Measurements from ENCODE around the gene TST. TPM values are rescaled to one million over a fixed set of nuclear protein-coding genes. Genes with fewer than 3 reads are reported as not detected.

The TST gene
- total RNA-seq, 4 donors from 2014 or later = 60.8 to 163 (median 82.9) TPM

DNA sequence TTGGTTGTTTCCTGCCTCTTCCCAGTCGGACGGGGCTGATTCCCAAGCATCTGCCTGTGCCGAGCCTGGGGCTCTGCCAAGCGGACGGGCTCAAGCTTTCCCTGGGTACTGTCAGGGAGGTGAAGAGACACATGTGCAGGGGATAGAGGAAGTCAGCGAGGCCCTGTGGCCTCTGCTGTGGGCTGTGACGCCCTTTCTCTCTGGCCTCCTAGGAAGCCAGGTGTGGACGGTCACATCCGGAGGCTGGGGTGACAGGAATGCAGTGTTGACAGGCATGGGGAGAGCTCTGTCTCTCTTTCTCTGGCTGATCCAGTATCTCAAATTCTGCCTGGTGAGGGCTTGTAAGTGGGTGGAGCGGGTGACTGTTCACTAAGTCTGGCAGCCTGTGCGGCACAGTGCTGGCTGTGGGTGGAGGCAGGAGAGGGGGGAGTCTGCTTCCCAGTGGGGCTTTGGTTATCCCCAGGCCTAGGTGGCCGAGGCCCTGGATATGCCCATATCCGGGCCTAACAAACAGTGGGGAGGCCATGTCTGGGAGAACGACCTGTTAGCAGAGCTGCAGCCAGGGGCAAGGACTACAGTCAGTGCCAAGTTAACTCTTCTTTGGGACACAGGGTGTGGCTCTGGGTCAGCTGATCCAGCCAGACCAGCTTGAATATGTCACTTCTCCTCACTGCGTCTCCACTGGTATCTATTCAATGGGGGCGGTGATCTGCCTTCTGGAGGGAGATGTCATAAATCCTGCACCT lies 34.2 kb upstream of the TST start:
- H3K27me3 ChIP-seq = no peaks in the 10 kb centered on the region
- peaks cover 0 to 40% (median 0%) of the 10 kb centered on the region in 3 donors for H3K36me3 ChIP-seq
- H3K9me3 ChIP-seq = no peaks in the 10 kb centered on the region
- WGBS, 2 donors = 61% methylated on average over 3 of the region's 16 CpGs; no CpG with 5 or more reads in 1 of the 2 donors
- H3K4me3 ChIP-seq = no peak overlapping the region
- H3K27ac ChIP-seq = peak overlapping the region in 3 of 4 donors; percentile 25 to 71 (median 68)
- intact Hi-C loops (cut with DNase I) = no loop called here
- TF ChIP-seq, protein P1, sequence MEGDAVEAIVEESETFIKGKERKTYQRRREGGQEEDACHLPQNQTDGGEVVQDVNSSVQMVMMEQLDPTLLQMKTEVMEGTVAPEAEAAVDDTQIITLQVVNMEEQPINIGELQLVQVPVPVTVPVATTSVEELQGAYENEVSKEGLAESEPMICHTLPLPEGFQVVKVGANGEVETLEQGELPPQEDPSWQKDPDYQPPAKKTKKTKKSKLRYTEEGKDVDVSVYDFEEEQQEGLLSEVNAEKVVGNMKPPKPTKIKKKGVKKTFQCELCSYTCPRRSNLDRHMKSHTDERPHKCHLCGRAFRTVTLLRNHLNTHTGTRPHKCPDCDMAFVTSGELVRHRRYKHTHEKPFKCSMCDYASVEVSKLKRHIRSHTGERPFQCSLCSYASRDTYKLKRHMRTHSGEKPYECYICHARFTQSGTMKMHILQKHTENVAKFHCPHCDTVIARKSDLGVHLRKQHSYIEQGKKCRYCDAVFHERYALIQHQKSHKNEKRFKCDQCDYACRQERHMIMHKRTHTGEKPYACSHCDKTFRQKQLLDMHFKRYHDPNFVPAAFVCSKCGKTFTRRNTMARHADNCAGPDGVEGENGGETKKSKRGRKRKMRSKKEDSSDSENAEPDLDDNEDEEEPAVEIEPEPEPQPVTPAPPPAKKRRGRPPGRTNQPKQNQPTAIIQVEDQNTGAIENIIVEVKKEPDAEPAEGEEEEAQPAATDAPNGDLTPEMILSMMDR (IDR thresholded peaks at IDR 0.05) = no peak
- TF ChIP-seq POLR2A (IDR thresholded peaks at IDR 0.05) = no peak
- H3K4me1 ChIP-seq = peaks cover 13 to 41% (median 23%) of the 10 kb centered on the region in 3 donors
- DNase-seq = no peak

DNA sequence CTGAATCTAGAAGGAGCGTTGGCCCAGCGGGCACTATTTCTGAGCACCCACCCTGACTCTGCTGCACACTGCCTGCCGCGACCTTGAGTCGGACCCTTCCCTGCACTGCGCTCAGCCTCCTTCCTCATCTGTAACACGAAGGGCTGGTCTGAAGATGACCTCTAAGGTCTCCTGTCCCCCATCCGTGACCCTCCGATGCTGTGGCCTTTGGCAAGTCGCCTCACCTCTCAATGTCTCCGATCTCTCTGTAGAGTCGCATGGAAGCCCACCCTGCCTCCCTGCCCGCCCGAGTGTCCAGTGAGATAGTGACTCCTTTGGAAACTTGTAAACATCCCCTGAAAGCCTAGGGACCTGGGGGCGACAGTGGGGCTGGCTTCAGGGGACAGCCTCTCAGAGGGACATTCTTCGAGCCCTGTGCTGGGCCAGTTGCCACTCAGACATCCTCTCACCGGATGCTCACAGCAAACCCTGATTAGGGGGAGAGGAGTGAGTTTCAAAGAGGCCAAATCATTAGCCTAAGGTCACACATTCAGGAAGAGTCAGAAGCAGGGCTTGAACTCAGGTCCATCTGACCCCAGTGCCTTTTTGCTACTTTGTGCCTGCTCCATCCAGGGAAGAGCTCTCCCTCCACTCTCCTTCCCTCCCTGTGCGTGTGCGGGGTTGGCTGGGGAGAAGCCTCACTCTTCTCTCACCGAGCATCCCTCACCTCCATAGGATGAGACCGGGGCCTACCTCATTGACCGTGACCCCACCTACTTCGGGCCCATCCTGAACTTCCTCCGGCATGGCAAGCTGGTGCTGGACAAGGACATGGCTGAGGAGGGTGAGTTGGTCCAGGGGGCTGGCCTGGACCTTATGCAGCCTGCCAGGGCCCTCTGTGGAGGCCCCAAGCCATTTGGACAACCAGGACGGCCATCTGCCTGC lies 33.4 kb upstream of the TST start:
- Histone ChIP-seq H3K27ac (peak overlapping the region in 2 of 4 donors; percentile 68 to 71), H3K4me3 (peak overlapping the region; percentile 42 to 76 (median 58)), H3K27me3 (no peaks in the 10 kb centered on the region), H3K4me1 (peaks cover 13 to 41% (median 23%) of the 10 kb centered on the region in 3 donors), H3K36me3 (peaks cover 0 to 32% (median 0%) of the 10 kb centered on the region in 3 donors), H3K9me3 (no peaks in the 10 kb centered on the region)
- intact Hi-C loops (cut with DNase I) = no loop called here
- DNase-seq = no peak
- WGBS, 2 donors = 75 to 80% methylated on average over 15 to 19 of the region's 25 CpGs
- no peak for TF ChIP-seq POLR2A (IDR thresholded peaks at IDR 0.05)
- TF ChIP-seq, protein P1 (IDR thresholded peaks at IDR 0.05) = no peak

DNA sequence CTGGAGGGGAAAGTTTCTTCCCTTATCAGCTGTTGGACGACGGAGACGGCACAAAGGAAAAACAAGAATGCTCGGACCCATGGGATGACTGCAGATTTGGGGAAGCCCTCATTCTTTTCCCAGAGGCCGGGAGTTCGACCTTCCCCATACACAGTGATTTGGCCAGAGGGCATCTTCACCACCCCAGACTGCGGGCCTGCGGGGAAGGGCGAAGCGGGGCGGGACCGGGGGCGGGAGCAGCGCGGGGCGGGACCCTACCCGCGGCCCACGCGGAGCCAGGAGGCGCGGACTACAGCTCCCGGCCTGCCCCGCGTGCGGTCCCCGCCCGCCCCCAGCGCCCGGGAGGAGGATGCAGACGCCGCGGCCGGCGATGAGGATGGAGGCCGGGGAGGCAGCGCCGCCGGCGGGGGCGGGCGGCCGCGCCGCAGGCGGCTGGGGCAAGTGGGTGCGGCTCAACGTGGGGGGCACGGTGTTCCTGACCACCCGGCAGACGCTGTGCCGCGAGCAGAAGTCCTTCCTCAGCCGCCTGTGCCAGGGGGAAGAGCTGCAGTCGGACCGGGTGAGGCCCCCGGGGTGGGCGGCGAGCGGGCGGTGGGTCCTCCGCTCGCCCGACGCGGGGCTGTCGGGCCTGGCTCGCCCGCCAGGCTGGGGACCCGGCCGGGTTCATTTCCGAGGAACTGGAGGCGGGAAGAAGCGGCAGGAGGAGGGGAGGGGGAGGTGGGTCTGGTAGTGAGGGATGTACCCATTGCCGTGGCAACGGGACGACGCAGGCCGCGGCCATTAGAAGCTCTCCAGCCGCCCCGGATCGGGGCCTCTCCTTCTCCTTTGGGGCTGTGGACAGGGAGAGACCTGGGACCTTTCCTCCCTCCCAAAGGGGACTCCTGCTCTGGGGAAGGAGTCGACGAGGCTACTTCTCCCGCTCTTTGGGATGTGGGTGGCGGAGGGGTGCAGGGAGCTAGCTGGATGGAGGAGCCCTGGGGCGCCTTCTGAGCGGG lies 32.4 kb upstream of the TST start, which contains the start of gene KCTD17:
TSS of gene KCTD17 (plus strand) at position 352 of the 995 bp plus-strand sequence. CDS start at position 371, 19 bp downstream.
- Histone ChIP-seq H3K4me1 (peaks cover 13 to 41% (median 23%) of the 10 kb centered on the region in 3 donors), H3K36me3 (peaks cover 0 to 22% (median 0%) of the 10 kb centered on the region in 3 donors), H3K27me3 (no peaks in the 10 kb centered on the region), H3K27ac (peak within 1 kb of the TSS in 1 of 4 donors; percentile 50), H3K4me3 (peak within 1 kb of the TSS; percentile 42 to 76 (median 58)), H3K9me3 (no peaks in the 10 kb centered on the region)
- DNase-seq = no peak
- WGBS, 2 donors = 2% methylated on average over 6 of the region's 89 CpGs; no CpG with 5 or more reads in 1 of the 2 donors
- intact Hi-C loops (cut with DNase I) = no loop called here
- TF ChIP-seq, protein P1 (IDR thresholded peaks at IDR 0.05) = no peak
- TF ChIP-seq POLR2A (IDR thresholded peaks at IDR 0.05) = peak in 2 of 4 donors; percentile 33 to 59

DNA sequence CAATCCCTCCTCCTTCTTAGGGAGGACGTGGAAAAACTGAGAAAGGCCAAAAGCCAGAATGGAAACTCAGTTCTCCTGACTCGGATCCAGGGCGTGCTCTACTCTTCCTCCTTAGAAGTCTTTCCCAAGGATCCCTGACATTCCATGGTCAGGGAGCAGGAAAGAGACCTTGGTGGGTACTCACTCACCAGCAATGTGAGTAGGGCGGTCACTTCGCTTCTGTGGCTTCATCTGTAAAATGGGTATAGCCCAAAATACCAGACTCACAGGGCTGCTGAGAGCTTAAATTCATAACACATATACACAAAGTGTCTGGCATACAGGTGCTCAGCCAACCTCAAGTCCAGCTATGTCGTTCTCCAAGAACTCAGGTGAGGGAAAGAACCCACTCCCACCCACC lies 31.7 kb upstream of the TST start:
- H3K4me1 ChIP-seq = peaks cover 13 to 41% (median 23%) of the 10 kb centered on the region in 3 donors
- H3K36me3 ChIP-seq = peaks cover 0 to 15% (median 0%) of the 10 kb centered on the region in 3 donors
- H3K9me3 ChIP-seq = no peaks in the 10 kb centered on the region
- 65 to 74% methylated on average over 3 to 5 of the region's 6 CpGs for WGBS, 2 donors
- peak overlapping the region in 1 of 4 donors; percentile 76 for H3K4me3 ChIP-seq
- no peak for TF ChIP-seq POLR2A (IDR thresholded peaks at IDR 0.05)
- TF ChIP-seq, protein P1 (IDR thresholded peaks at IDR 0.05) = no peak
- no peak for DNase-seq
- intact Hi-C loops (cut with DNase I) = no loop called here
- H3K27me3 ChIP-seq = no peaks in the 10 kb centered on the region
- H3K27ac ChIP-seq = peak overlapping the region in 1 of 4 donors; percentile 50

Data from esophagus squamous epithelium (tissue), 5 donors.